Left lobe of liver (tissue), 2 donors: ENCODE results near the gene FRK. TPM values are rescaled to one million over a fixed set of nuclear protein-coding genes. Genes with fewer than 3 reads are reported as not detected.
A peak's percentile ranks its signal among the peaks of the same experiment; 100 is the strongest.
"Not testable (repeated sequence)": the region's sequence is repeated elsewhere in the genome, so short reads cannot be mapped to it uniquely, and the experiment has no call there.

ENCODE experiments used
- ATAC-seq: fragments of 200-7000 bp; cut with Tn5 transposase; one replicate; pipeline ENCODE4 v1.9.1; 2020; ENCODE audit warnings: mild to moderate bottlenecking, moderate library complexity
- DNase-seq: peaks from one replicate; pipeline ENCODE4 v3.0.0-alpha.2; 2020; ENCODE audit warnings: low spot score
- total RNA-seq: library from RNA; stranded (reverse); gene quantifications from one replicate; pipeline ENCODE4 v1.2.1, GENCODE V29; 2021
- donor health status: DM: no; HTN: no; CAD: no; lungs with moderate emphysema.
- donor health status: DM: no; HTN: yes; CAD: no.

FRK gene
- total RNA-seq, 1 donor from 2014 or later = 12.6 TPM

DNA sequence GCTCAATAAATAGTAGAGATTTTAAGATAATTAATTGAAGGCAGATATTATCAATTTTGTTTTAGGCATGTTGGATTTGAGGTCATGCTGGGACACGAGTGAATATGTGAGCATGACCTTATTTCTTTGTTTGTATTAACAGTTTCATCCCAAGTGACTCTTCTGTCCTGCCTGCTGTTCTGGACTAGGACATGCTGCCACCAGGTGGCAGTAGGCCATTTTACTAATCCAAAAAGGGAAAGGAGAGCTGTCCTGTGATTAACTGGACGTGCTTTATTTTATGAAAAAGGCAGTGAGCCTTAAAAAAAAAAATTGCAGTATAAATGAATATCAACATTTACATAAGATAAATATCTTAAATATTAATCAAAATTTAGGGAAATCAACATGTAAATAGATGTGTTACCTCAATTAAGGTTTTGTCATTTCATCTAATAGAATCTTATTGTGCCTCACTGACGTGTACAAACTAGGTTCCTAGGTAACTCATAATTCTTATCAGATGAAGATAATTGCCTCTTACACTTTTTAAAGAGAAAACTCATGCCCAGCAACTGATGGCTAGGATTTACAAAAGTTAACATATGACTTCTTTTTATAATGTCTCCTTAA is 49.8 kb downstream of the FRK start:
- DNase-seq (peak; percentile 78), ATAC-seq (peak; percentile 82)

DNA sequence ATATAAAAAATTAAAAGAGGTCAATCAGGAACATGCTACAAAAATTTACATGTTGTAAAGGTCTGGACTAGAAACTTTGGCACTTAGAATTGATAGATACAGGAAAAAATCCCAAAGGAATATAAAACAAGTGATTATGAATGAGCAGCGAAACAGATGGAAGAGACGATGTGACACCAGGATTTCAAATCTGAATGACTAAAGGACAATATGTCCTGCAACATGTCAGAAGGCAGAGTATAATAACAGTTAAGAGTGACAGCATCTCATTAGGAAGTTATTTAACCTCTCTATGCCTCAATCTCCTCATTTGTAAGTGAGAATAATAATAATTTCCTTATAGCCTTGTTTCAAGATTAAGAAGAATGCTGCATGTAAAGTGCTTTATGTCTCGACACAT is 50.3 kb downstream of the FRK start:
- DNase-seq = no peak
- no peak for ATAC-seq

DNA sequence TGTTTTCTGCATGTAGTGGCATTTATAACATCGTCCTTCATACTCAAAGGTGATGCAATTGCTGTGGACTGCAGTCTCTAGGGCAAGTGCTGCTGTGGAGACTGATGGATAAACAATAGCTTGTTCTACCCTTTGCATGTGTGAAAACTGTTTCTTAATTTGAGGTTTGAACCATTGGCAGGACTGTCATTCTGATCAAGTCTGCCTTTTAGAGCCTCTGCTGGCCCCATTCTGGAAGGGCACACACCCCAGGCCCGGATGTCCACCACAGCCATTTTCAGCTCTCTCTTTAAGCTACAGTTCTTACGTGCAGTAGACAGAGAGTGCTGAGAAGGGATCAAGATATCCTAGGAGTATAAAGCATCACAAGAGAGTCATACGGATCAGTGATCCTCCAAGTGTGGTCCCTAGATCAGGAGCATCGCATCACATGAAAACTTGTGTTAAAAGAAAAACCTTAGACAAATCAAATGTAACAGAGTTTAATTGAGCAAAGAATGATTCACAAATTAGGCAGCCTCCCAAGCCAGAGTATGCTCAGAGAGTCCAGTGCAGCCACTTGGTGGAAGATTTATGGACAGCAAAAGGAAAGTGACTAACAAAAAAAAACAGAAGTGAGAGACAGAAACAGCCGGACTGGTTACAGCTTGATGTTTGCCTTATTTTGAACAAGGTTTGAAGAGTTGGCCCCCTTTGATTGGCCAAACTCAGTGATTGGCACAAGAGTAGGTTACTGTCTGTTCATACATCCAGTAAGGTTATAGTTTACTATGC is 52.0 kb downstream of the FRK start:
- ATAC-seq (peak; percentile 35), DNase-seq (no peak)

DNA sequence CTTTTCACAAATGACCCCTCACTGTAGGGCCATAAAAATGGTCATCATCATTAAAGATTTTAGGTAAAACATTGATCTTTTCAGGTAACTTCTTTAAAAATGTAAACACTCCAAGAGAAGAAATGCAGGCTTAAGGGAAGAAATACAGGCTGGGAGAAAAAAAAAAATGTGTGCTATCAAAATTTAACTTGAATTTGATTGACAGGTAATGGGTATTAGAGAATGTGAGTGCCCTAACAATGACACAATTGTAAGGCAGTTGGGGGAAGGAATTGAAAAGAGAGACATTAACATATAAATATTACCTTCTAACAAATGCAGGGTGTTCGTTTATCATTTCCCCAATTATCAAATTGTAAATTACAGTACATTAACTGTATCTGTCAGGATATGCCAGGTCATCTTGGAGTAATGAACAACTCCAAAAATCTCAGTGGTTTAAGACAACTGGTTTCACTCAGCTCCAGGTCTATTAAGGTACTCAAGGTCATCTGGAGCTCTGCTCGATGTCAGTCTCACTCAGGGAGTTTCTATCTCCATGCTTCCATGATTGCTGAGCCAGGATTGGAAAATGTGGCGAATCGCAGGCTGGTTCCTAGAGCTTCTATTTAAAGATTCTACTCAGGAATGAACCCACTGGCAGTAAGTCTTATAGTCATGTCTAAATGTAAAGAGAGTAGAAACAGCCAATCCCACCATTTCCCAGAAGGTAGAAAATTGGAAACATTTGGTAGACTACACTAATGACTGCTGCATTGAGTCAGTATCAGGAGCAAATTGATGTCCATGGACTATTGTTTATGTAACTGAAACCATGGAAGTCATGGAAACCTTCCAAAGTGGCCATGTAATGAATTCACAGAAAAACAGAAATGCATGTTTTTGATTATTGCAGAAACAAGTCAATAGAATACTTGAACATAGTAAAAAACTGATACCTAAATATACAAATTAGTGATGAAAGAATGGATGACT is 55.6 kb downstream of the FRK start:
- no peak for ATAC-seq

DNA sequence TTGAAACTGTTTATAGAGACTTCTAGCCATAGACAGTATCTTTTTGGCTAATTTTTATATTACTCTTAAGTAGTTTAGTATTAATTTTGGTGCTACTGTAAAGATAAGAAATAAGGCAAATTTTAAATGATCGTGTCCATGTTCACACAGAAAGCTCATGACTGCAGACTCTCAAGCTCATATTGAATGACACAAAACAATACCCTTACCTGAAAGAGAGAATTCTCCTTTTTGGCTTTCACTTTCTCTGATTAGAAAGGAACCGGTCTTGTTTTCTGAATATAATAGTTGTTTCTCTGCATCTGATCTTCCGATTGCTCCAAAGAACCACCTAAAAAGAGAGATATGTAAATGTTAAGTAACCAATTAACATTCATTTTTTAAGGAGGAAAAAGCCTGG is 57.0 kb downstream of the FRK start:
- no peak for ATAC-seq
- no peak for DNase-seq

More for the DNA sequence above, 55.6 kb downstream of the FRK start:
- DNase-seq = no peak

DNA sequence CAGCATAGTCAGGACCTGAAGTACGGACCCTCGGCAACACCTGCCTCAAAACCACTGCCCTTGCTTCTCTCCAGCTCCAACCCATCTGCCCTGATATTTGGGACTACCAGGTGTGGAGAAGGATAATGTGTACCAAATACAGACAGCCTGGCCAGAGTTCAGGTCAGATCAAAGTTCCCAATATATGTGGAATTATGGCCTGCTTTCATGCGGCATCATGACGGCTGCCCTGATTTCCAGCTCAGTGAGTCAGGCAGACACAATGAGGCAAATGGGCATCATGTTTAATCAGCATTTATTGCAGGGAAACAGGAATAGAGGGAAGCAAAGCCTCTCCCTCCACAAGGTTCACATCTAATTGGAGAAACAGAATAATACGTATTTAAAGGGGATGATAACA is 57.9 kb downstream of the FRK start:
- DNase-seq = no peak
- ATAC-seq = no peak

DNA sequence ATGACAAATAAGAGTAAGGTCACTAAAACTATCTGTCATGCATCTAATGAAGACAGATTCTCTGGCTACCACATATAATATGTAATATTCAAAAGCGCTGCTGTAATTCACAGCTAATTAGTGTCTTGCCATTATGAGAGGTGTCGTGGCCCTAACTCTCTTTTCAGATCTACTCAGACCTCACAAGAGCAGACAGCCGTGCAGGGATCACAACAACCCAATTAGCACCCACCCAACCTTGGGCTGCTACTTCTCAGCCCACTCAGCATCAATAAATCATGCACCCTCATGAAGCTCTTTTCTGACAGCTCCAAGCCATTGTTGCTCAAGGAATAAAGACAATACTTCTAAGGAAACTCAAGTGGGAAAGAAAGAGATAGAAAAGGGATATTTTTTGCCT is 61.5 kb downstream of the FRK start:
- ATAC-seq (no peak), DNase-seq (no peak)

DNA sequence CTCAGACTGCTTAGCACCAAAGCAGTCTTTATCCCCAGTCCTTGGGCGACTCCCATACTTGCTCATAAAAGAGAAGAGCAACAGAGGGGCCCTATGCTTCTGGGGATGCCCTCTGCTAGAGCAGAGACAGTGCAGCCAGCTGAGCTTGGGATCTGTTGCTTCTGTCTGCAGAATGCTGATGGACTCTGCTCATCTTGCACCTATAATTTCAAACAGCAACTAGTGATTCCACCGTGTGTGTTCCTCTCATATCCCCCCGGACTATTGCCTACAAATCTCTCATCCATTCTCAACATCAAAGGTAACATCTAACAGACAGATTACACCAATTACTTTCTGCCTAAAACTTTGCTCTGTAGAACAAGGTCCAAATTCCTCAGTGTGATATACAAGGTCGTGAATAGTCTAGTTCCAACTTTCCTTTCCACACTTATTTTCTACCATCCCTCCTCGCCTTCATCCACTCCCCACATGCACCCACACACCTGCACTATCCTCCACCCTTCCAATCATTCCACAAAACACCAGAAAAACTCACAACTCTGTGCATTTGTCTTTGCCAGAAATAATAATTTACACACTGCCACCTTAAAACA is 62.6 kb downstream of the FRK start:
- ATAC-seq = peak; percentile 33
- DNase-seq = no peak

DNA sequence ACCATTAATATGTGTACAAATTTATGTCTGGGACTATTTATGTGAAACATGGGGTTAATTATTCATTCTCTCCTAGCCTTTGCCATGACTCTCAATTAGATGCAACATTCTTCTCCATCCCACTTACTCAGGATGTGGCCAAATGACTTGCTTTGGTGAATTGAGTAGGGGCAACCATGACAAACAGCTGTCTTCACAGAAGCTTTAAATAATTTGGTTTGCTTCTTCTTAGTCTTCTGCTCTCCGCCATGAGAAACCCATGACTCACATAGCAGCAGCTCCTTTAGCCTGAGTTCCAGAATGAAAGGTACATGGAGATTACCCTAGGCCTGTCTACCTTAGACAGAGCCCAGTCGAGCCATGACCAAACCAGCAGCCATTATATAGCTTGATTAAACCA is 74.7 kb downstream of the FRK start:
- DNase-seq (no peak), ATAC-seq (no peak)

DNA sequence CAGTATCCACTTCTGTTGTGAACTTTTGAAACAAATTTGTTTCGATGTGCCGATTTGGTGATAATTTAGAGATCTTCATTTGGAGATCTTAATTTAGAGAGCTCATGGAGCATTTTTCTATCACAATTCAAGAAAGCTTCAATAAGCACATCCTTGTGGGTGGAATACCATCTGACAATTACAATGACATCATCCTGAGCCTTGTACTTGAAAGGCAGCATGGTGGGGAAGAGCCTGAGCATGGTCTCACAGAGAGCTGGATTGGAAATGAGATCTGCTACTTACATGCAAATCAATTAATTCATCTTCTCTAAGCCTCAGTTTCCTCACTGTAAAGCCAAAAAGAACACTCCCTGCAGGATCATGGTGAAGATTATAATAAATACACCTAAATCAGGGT is 75.9 kb downstream of the FRK start:
- DNase-seq (no peak), ATAC-seq (no peak)

DNA sequence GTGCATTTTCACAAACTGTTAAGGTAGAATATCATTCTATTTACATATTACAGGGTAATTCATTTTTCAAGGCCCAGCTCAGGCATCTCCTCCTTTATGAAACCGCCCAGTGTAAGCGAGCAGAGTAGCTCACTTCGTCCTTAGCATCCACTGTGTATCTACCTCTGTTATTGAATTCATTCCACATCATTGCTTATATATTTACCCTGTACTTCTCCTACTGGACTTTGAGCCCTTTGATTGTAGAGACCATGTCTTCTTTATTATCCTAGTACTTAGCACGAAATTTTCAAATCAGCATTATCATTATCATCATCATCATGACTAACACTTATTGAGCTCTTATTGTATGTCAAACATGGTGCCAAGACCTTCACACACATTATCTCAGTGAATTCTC is 76.7 kb downstream of the FRK start:
- DNase-seq (no peak), ATAC-seq (no peak)

DNA sequence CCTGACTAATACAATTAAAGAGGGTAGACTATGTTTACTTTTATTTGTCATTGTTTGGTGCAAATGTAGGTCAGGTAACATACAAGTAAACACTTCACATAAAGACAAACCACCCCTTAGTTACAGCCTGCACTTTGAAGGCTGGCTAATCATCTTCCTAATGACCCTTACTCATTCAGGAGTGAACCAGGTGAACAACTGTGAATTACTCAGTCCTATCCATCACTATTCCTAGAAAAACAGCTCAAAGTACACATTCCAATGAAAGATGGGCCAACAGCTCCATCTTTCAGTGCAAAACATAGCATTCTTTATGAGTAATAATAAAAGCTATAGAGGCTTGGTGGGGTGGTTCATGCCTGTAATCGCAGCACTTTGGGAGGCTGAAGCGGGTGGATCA is 78.2 kb downstream of the FRK start:
- DNase-seq = no peak
- ATAC-seq = no peak

DNA sequence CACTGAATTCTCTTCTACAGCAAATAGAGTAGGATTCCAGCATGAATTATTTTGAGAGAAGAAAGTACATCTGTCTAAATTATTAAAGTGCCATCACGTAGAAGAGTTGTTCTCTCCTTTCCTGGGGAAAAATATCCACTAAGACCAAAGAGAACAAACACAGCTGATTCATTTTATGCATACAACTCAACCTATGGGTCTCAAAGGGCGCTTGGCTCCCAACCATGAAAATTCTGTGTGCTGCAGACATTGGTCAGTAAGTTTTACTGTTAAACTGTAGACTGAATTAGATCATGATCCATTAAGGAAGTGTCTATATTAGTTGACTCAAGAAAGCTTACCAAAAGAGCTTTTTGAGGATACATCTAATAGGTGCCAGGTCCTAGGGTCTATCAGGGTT is 83.5 kb downstream of the FRK start:
- no peak for DNase-seq
- ATAC-seq = no peak

DNA sequence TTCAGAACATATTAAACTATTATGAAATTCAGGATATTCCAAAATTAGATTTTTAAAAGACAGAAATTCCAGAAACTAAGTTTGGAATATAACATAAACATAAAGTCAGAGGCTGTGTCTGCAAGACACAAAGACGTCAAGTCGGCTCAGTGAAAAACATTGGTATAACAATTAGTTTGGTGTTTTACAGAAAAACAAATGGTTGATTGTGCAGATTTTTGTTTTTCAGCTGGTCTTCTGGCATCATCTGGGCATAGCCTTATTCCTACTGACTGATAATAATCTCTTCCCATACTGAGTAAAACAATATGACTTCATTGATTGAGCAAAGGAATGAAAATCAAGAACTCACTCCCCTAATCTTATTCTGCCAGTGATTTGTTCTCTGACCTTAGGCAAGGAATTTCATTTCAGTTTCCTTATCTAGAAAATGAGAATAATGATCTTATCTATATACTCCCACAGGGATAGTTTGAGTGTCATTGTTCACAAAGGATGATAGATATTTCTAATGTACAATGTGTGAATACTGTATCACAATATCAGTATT is 84.3 kb downstream of the FRK start:
- DNase-seq (no peak), ATAC-seq (no peak)

DNA sequence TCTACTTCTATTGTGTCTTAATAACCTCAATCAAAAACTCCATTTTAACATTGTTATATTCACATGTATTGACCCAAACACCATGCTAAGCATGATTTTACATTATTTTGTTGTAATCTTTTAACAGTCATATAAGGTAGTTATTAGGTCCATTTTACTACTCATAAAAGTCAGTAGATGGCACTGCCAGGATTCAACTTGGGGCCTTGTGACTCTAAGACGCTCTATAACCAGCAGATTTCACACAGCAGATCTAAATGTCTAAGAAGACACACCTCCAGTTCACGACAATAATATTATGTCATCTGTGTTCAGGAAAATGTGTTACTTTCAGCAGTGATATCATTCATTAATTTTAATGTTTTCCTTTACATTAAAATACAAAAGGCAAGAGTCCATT is 88.0 kb downstream of the FRK start:
- ATAC-seq (no peak), DNase-seq (no peak)

DNA sequence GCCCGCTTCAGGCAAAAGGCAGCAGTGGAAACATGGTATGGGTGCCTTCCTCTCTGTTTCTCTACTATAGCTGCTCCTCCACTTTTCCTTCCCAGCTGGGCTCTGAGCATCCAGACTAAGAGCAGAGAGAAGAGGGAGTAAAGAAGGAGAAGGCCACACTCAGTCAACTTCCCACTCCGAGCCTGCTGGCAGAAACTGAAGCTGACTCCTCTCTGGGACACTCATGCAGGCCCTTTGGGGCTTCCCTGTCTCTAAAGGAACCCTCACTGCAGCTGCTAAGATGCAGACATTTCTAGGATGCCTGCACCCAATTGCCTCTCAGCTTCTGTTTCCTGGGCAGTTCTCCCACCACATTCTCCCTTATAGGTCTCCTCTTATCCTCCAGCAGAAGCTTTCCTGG is 88.9 kb downstream of the FRK start:
- DNase-seq = no peak
- peak; percentile 25 for ATAC-seq

DNA sequence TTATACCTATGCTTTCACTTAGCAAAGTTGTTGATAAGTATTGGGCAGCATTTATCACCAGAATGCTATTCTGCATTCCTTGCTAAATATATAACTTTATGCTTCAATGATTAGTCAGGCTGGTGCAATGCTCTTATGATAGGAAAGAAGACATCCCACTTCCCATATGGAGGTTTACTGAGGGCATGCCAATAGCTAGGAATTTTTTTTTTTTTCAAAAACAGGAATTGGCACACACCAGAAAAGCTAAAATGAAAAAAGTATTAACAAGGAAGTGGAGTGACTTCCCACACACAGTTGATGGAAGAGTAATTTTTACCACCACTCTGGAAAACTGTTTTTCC is 90.8 kb downstream of the FRK start:
- peak; percentile 7 for ATAC-seq
- no peak for DNase-seq

DNA sequence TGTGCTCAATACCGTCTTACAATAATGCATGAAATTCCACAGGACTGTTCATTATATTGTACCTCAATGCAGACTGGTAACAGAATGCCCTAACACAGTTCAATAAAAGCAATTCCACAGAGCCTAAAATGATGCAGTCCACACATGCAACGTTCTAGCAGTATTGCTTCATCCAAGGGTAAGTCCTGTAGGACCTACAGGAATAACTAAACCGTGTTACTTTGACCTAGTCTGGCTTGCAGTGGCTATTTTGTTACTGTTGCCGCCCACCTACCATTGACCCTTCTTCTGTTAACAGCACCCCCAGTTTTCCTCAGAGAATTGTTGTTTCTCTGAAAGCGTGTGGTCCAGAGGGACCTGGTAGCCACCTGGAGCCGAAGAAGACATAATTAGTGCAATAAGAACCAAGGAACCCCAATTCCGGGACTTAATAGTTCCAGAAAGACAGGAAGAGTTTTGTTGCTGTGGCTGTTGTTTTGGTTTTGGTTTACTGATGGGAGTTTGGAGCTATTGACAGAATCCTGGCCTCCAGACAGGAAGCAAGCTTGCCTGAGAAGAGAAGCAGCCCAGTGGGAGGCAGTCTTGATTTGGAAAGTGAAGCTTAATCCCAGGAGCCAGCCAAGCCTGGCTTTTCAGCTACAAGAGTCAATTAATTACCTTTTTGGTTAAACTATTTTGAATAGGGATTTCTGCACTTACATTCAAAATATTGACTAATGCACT is 91.3 kb downstream of the FRK start:
- DNase-seq = peak; percentile 47
- ATAC-seq = peak; percentile 84

DNA sequence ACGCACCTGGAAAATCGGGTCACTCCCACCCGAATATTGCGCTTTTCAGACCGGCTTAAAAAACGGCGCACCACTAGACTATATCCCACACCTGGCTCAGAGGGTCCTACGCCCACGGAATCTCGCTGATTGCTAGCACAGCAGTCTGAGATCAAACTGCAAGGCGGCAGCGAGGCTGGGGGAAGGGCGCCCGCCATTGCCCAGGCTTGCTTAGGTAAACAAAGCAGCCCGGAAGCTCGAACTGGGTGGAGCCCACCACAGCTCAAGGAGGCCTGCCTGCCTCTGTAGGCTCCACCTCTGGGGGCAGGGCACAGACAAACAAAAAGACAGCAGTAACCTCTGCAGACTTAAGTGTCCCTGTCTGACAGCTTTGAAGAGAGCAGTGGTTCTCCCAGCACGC is 100.4 kb downstream of the FRK start:
- DNase-seq, ATAC-seq: not testable (repeated sequence)

DNA sequence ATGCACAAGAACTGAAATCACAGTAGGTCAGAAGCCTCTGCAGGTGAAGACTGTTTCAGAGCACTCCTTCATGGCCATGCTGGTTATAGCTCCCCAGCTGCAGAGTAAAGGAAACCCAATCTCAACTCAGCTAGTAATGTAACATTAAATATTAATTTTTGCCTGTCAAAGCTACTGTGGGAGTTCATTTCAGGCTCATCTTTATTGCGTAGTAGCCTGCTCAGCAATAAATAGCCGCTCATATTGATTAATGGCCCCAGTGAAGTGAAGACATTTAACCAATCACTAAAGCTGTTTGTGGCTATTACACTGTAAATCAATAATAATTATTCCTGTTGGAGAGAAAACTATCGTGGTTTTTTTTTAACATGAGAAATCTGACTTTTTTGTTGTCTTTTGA is 101.7 kb downstream of the FRK start:
- no peak for ATAC-seq

More for the DNA sequence above, 101.7 kb downstream of the FRK start:
- DNase-seq = no peak
